ENCODE measurements around the gene TMEM234. TPM values are rescaled to one million over a fixed set of nuclear protein-coding genes. Genes with fewer than 3 reads are reported as not detected.
A peak's percentile ranks its signal among the peaks of the same experiment; 100 is the strongest.

The TMEM234 gene
- total and polyA plus RNA-seq, 2 of the 13 experiments (the other 11 are each of a cell fraction or from before 2014, with no cell fraction given): 6.1 to 9.0 TPM

DNA sequence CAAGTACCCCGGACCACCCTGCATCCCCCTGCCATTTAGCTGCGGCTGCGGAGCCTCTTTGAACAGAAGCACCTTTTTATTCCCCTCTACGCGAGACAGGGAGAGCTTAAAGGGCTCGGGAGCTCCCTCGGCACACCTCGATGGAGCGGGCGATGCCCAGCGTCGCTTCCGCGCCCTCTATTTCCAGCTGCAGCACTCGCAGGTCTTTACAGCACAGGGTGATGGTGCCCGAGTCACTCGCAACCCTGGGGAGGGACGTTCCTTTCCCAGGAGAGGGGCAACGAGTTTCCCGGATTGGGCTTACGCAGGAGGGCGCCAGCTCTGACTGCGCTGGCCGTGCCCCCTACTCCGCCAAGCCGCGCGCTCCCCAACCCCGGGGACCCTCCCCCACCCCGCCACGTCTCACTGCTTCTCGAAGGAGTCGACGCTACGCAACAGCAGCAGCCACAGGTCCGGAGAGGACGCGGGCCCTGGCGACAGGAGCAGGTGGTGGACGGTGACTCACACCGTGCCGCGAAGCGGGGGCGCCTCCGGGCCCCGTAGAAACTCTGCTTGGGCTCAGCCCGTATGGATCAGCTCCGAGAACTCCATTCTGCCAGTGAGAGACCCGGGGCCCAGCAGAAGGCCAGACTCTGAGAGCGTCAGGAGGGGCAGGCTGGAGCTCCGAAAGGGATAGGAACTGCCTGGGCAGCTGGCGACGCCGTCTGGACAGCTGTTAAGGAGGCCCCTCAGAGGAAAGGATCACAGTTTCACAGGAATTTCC, 19.0 kb upstream of the TMEM234 start (continued):
- TF ChIP-seq, protein P1, sequence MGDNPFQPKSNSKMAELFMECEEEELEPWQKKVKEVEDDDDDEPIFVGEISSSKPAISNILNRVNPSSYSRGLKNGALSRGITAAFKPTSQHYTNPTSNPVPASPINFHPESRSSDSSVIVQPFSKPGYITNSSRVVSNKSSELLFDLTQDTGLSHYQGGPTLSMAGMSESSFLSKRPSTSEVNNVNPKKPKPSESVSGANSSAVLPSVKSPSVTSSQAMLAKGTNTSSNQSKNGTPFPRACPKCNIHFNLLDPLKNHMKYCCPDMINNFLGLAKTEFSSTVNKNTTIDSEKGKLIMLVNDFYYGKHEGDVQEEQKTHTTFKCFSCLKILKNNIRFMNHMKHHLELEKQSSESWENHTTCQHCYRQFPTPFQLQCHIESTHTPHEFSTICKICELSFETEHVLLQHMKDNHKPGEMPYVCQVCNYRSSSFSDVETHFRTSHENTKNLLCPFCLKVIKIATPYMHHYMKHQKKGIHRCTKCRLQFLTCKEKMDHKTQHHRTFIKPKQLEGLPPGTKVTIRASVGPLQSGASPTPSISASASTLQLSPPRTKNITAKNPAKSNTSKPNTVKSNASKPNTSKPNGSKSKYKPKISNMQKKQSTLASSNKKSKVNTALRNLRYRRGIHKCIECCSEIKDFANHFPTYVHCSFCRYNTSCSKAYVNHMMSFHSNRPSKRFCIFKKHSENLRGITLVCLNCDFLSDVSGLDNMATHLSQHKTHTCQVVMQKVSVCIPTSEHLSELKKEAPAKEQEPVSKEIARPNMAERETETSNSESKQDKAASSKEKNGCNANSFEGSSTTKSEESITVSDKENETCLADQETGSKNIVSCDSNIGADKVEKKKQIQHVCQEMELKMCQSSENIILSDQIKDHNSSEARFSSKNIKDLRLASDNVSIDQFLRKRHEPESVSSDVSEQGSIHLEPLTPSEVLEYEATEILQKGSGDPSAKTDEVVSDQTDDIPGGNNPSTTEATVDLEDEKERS (CRISPR knock-in tag; IDR thresholded peaks at IDR 0.05): peak; percentile 35; the same call in 1 of the 2 replicates
- TF ChIP-seq, protein P2, sequence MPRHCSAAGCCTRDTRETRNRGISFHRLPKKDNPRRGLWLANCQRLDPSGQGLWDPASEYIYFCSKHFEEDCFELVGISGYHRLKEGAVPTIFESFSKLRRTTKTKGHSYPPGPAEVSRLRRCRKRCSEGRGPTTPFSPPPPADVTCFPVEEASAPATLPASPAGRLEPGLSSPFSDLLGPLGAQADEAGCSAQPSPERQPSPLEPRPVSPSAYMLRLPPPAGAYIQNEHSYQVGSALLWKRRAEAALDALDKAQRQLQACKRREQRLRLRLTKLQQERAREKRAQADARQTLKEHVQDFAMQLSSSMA (CRISPR knock-in tag; IDR thresholded peaks at IDR 0.05): no peak
- TF ChIP-seq CHD4 (IDR thresholded peaks at IDR 0.05; ENCODE audit: borderline replicate concordance, low read length) (no peak), ONECUT2 (CRISPR knock-in tag; IDR thresholded peaks at IDR 0.05) (no peak), SRSF9 (IDR thresholded peaks at IDR 0.05; ENCODE audit: borderline replicate concordance, insufficient read depth, low read depth, low read length, poor library complexity, severe bottlenecking) (no peak), MIXL1 (CRISPR knock-in tag; IDR thresholded peaks at IDR 0.05) (0 out of 2 replicates have a peak, but pooled peaks have one; percentile 12), RBAK (CRISPR knock-in tag; IDR thresholded peaks at IDR 0.05) (no peak), ZNF772 (CRISPR knock-in tag; IDR thresholded peaks at IDR 0.05) (no peak), TCF7L2 (IDR thresholded peaks at IDR 0.05; ENCODE audit: low read depth, low read length) (no peak), ZFP36 (IDR thresholded peaks at IDR 0.05; ENCODE audit: borderline replicate concordance, low read depth, low read length, partially characterized antibody) (no peak), PAF1 (CRISPR knock-in tag; IDR thresholded peaks at IDR 0.05) (no peak), TSC22D2 (CRISPR knock-in tag; IDR thresholded peaks at IDR 0.05; ENCODE audit: borderline replicate concordance) (0 out of 2 replicates have a peak, but pooled peaks have one; percentile 55), ZFP1 (CRISPR knock-in tag; IDR thresholded peaks at IDR 0.05) (no peak), NPAS2 (CRISPR knock-in tag; IDR thresholded peaks at IDR 0.05; ENCODE audit: borderline replicate concordance) (no peak), REPIN1 (CRISPR knock-in tag; IDR thresholded peaks at IDR 0.05; ENCODE audit: borderline replicate concordance, low read depth) (no peak), NCOA5 (CRISPR knock-in tag; IDR thresholded peaks at IDR 0.05) (no peak), RXRA (CRISPR knock-in tag; IDR thresholded peaks at IDR 0.05) (peak; percentile 54; the same call in 1 of the 2 replicates), PCBP2 (optimal IDR thresholded peaks at IDR 0.05; ENCODE audit: low read depth, low read length, poor library complexity, severe bottlenecking) (no peak), KLF15 (CRISPR knock-in tag; IDR thresholded peaks at IDR 0.05; ENCODE audit: borderline replicate concordance) (0 out of 2 replicates have a peak, but pooled peaks have one; percentile 53), POGZ (CRISPR knock-in tag; IDR thresholded peaks at IDR 0.05) (no peak), SNRNP70 (IDR thresholded peaks at IDR 0.05; ENCODE audit: low read depth, low read length) (no peak)
- TF ChIP-seq, protein P3, sequence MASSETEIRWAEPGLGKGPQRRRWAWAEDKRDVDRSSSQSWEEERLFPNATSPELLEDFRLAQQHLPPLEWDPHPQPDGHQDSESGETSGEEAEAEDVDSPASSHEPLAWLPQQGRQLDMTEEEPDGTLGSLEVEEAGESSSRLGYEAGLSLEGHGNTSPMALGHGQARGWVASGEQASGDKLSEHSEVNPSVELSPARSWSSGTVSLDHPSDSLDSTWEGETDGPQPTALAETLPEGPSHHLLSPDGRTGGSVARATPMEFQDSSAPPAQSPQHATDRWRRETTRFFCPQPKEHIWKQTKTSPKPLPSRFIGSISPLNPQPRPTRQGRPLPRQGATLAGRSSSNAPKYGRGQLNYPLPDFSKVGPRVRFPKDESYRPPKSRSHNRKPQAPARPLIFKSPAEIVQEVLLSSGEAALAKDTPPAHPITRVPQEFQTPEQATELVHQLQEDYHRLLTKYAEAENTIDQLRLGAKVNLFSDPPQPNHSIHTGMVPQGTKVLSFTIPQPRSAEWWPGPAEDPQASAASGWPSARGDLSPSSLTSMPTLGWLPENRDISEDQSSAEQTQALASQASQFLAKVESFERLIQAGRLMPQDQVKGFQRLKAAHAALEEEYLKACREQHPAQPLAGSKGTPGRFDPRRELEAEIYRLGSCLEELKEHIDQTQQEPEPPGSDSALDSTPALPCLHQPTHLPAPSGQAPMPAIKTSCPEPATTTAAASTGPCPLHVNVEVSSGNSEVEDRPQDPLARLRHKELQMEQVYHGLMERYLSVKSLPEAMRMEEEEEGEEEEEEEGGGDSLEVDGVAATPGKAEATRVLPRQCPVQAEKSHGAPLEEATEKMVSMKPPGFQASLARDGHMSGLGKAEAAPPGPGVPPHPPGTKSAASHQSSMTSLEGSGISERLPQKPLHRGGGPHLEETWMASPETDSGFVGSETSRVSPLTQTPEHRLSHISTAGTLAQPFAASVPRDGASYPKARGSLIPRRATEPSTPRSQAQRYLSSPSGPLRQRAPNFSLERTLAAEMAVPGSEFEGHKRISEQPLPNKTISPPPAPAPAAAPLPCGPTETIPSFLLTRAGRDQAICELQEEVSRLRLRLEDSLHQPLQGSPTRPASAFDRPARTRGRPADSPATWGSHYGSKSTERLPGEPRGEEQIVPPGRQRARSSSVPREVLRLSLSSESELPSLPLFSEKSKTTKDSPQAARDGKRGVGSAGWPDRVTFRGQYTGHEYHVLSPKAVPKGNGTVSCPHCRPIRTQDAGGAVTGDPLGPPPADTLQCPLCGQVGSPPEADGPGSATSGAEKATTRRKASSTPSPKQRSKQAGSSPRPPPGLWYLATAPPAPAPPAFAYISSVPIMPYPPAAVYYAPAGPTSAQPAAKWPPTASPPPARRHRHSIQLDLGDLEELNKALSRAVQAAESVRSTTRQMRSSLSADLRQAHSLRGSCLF (CRISPR knock-in tag; IDR thresholded peaks at IDR 0.05; ENCODE audit: borderline replicate concordance): no peak
